C1 segment of cervical spinal cord (tissue), 14 donors: ENCODE results near the gene MYADM.

ENCODE experiments used
- DNase-seq, 14 donors: peaks; one replicate each; lab custom pipeline; 2025; lab: John Stamatoyannopoulos, UW

Gene MYADM

GRCh38 chr19:53912653-53913052 lies 45.0 kb downstream of the MYADM start:
- no peak for DNase-seq

GRCh38 chr19:53915000-53915399 lies 47.3 kb downstream of the MYADM start:
- no peak for DNase-seq

GRCh38 chr19:53916004-53916403 lies 48.3 kb downstream of the MYADM start:
- DNase-seq, result no peak

GRCh38 chr19:53917356-53917755 lies 49.7 kb downstream of the MYADM start:
- DNase-seq, result no peak
